GM21528 (cell line): ENCODE results near the gene RPS16.

ENCODE experiments used
- ATAC-seq: cut with Tn5 transposase; IDR thresholded peaks from one replicate; pipeline ENCODE4 v1.9.1; 2021; ENCODE audit warnings: mild to moderate bottlenecking, moderate library complexity; ENCODE audit not compliant: unreplicated experiment, low FRiP score

RPS16 gene

GRCh38 chr19:39408392-39409207, 27.1 kb downstream of the RPS16 start:
- ATAC-seq = no peak

- ATAC-seq = no peak
These were observed 27.9 kb downstream of the RPS16 start for GRCh38 chr19:39407660-39408391.

- no peak for ATAC-seq
These were observed 28.4 kb downstream of the RPS16 start for GRCh38 chr19:39407410-39407659.

GRCh38 chr19:39406656-39407409, 28.9 kb downstream of the RPS16 start, which contains the start of gene ZFP36:
Gene ZFP36 (plus strand): TSS chr19:39406847. CDS start chr19:39406905, 58 bp downstream.
- ATAC-seq = no peak

- no peak for ATAC-seq
These were observed 29.6 kb downstream of the RPS16 start for GRCh38 chr19:39405958-39406655.

- no peak for ATAC-seq
These were observed 30.3 kb downstream of the RPS16 start for GRCh38 chr19:39405261-39405957.

GRCh38 chr19:39403331-39404312, 32.1 kb downstream of the RPS16 start:
- no peak for ATAC-seq

- ATAC-seq = peak; percentile 31
These were observed 33.1 kb downstream of the RPS16 start for GRCh38 chr19:39402346-39403300.

- ATAC-seq = peak; percentile 1
These were observed 34.0 kb downstream of the RPS16 start for GRCh38 chr19:39401549-39402345.

GRCh38 chr19:39401070-39401548, 34.6 kb downstream of the RPS16 start:
- no peak for ATAC-seq

GRCh38 chr19:39400061-39400460, 35.7 kb downstream of the RPS16 start:
- no peak for ATAC-seq

- no peak for ATAC-seq
These were observed 36.1 kb downstream of the RPS16 start for GRCh38 chr19:39399668-39400050.

- ATAC-seq = no peak
These were observed 37.4 kb downstream of the RPS16 start for GRCh38 chr19:39398297-39398864.

GRCh38 chr19:39397360-39398296, 38.1 kb downstream of the RPS16 start:
- no peak for ATAC-seq

- ATAC-seq = peak; percentile 83
These were observed 44.9 kb downstream of the RPS16 start, which contains the start of the genes MED29 and PAF1 for GRCh38 chr19:39390751-39391437. Gene MED29 (plus strand): TSS chr19:39391378. CDS start chr19:39391423, 45 bp downstream. Gene PAF1 (minus strand): TSS chr19:39391106. CDS start chr19:39390864, 242 bp downstream.
